UCSD-AML1 (cell line): ENCODE results near the gene SMIM20.

Experiments used
- DNase-seq: peaks from one replicate; lab custom pipeline; 2025; ENCODE audit not compliant: unreplicated experiment; lab: John Stamatoyannopoulos, UW

Gene SMIM20

DNA sequence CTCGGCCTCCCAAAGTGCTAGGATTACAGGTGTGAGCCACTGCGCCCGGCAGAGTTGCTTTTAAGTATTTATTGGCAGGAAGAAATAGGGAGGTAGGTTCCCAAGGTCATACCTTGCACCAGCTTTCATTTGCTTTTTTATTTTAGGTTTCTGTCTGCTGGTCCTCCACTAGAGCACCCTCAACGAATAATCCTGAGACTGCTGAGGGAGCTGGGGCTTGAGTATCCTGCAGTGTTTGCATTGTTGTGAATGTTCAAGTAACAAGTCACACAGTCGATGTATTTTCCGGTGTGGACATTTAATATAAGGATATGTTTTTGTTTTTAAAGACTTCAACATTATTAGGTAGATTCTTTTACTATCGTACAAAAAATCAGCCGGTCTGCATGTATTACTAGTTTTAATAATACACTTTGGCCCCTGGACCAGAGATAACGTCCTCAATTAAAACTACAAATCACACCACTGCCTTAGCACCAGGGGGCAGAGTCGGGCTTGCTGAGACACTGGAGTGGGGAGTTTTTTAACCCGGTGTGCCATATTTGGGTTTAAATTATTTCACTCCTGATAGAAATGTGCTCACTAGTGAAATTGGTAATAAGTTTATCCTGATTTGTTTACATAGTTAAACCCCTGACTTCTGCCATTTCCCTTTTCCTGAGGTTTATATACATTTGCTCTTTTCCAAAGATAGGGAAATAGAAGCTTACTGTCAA lies 11.6 kb downstream of the SMIM20 start:
- peak; percentile 45 for DNase-seq

DNA sequence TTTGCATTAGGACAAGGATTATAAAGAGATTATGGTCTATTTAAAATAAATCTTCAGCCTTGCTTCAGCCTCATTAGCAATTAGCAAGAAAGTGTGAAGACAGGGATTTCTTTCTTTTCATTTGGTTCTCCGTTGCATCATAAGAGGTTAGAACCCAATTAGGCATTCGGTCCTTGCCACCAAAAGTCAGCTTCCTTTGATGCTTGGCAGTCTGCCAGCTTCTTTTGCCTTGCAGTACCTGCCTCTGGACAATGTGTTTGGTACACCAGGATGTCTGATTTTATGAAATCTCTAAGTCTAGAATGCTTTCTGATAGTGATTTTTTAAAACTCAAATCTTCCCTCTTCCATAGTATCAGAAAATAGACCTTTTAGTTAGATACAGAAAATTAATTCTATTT lies 12.4 kb downstream of the SMIM20 start:
- no peak for DNase-seq

DNA sequence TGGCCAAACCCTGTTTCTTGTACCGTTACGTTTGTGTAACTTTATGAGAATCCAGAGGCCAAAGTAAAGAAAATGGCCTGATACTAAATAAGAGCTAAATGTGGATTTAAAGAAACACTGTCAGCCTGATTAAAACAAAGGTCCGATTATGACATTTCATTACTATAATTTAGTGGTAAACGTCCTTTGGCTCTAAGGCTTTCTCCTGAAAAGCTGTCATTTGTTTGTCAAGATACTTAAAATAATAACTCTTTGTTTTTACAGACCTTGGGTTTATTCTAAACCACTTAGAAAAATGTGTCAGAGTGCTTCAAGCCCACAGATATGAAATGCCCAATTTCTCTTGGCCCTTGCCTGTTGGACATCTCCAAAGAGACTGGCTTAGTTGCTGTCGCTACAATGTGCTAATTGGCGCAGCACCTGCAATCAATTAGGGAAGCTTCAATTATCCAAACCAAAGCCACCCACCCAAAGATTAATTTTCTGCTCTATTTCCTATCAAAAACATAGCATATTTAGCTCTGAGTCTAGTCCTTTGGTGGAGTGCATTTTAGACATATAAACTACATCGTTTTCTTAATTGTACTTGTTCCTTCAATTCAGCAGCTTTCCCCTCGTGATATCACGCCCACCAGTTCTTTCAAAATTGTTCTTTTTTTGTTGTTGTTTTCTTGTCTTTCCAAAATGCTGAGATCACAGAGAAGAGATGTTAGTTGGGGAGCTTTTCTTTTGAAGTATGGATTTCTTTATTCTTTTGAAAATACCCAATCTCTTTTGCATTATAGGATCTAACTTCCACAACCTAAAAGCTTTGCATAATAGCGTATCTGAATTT lies 13.6 kb downstream of the SMIM20 start:
- DNase-seq: no peak

DNA sequence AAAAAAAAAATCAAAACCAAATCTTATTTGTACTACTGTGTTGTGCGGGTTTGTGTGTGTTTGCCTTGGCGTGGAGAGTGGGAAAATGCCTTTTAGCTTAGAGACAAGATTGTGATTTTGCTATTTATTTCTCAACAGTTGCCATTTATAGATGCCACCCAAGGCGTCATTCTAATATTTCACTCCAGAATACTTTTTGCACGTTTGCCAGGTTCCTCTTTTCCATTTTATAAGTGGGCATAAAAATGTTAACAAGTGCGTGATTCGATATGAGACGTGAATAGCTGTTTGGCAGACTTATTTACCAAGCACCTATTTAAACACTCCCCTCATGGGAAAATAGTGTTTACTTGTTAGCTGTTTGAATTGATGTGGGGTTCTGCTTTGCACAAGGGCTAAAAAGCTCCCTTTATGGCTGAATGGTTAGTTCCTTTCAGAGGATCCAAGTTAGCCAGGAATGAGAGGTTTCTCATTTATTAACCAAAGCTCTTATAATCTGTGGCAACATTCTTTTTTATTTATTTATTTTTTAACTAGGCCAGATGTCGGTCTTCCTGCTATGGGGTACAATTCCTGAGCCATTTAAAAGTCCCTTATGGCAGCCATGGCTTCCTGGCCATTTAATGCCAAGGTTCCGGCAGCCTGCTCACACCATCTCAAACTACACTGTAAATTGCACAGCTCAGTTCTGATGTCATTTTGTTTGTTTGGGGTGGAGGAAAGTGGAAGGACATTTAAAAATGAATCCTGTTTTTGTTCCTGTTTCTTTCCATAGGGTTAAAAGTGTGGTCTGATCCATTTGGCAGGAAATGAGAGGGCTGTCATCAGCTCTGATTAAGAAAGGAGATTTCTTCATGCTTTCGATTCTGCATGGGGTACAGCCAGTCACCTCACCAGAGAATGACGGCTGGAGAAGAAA lies 14.6 kb downstream of the SMIM20 start:
- DNase-seq: no peak

DNA sequence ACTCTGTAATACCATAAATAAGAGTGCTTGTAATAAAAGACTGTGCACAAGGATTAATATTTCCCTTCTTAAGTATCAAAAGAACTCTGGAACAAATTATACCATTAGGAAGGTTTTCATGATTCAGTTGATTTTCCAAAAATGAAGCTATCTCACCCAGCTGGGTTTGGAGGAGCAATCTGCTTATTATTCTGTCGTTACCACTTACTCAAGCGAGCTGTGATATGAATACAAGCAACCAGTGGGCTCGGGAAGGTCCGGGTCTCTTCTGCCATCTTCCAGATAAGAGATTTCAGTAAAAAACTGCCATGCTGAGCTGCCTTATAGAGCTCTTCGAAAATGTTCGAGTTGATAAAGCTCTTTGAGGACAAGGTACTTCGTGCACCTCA lies 15.3 kb downstream of the SMIM20 start:
- DNase-seq: no peak

DNA sequence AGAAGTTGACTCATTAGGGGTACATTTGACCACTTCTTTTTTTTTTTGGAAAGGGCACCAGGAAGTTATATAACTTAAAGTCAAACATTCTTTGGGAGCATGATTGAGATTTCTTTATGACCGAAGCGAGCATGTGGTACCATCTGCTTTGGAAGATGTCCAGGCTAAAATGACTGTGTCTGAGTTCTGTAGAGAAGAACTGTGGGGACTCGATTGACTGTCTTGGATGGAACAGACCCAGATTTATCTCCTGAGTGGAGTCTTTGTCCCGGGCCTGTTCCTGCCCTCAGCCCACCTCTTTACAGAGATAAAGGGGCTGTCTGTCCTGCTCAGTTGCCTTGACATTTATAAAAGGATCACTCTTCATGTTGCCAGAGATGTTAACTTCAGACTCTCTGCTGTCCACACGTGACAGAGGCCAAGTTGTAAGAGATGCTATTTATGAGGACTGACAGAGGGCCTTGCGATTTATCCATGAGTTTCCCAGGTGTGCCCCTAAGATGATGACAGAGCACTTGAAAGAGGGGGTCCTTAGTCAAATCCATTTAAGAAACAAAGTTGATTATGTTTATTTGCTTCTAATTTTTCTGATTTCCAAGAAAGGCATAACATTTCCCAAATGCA lies 16.8 kb downstream of the SMIM20 start:
- no peak for DNase-seq

DNA sequence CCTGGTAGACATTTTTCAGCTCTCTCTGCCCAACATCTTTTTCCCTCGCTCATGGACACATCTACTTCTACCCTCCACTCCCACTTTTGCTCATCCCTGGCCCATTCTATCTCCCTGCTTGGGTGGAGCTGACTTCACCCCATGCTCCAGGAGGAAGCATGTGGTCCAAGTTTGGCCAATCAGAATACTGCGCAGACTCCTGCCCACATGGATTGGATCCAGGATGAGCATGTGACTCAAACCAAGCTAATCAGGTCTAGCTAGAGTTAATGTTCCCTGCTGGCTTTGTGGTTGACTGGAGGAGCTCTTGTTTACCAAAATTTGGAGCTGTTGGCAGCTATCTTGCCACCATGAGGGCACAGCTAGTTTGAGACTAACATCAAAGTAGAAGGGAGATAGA lies 22.7 kb downstream of the SMIM20 start:
- DNase-seq: no peak

DNA sequence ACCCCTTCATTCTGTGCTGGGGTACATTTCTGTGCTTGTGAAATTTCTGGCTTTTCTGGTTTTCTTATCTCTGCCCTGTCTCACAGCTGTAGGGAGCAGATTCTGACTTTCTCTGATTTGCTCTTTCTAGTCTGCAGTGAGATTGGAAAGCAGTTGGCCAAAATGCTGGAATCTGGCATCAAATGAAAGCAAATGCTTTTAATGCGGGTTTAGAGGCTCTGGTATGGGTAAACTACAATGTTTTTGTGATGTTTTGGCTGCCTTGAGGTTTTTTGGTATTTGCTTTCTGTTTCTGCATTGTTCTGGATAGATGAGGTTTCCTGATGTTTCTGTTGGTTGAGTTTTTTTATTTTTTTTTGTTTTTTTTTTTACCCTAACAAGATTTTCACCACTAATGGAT lies 23.8 kb downstream of the SMIM20 start:
- no peak for DNase-seq

DNA sequence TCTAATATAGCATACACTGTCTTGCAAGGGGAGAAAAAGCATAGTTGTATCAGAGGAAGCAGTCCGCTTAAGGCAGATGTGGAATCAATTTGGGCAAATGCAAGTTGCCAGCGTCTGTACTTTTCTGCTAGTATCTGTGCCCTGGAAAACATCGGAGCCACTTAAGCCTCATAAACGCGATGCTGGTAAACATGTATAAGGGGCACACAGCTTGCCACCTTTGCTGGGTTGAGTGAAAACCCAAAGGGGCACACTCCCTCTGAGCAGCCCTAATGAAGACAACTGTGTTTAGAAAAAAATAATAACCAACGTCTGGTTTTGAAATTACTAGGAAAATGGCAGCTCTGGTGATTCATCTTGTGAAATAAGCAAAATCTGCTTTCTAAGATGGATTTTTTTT lies 24.3 kb downstream of the SMIM20 start:
- DNase-seq: no peak

DNA sequence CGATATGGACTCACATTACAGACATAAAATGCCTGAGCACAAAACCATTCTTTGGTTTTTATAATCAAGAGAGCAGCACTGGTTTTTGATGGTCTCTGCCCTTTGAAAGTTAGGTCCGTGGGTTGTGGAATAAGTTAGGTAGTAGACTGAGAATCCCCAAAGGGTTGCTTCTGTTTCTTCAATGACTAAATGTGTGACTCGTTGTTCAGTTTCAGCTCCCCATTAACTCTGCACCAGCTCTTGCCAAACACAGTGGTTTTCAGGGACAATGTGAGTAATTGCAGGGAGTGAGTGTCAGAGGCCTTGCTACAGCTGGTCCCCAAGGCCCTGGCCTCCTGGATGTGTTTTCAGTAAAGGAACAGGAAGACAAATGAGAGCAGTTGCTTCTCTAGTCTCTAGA lies 24.8 kb downstream of the SMIM20 start:
- no peak for DNase-seq

DNA sequence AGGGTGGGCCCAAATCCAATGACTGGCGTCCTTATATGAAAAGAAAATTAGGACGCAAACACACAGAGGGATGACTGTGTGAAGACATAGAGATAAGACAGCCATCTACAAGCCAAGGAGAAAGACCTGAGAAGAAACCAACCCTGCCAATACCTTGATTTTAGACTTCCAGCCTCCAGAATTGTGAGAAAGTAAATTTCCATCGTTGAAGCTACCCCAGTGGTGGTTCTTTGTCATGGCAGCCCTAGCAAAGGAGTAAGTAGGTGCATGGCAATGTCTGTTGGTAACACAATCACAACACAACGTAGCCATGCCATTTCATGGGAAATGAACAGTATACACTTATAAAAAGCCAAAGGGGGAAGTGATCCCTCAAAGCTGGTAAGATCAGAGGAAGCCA lies 25.3 kb downstream of the SMIM20 start:
- no peak for DNase-seq

DNA sequence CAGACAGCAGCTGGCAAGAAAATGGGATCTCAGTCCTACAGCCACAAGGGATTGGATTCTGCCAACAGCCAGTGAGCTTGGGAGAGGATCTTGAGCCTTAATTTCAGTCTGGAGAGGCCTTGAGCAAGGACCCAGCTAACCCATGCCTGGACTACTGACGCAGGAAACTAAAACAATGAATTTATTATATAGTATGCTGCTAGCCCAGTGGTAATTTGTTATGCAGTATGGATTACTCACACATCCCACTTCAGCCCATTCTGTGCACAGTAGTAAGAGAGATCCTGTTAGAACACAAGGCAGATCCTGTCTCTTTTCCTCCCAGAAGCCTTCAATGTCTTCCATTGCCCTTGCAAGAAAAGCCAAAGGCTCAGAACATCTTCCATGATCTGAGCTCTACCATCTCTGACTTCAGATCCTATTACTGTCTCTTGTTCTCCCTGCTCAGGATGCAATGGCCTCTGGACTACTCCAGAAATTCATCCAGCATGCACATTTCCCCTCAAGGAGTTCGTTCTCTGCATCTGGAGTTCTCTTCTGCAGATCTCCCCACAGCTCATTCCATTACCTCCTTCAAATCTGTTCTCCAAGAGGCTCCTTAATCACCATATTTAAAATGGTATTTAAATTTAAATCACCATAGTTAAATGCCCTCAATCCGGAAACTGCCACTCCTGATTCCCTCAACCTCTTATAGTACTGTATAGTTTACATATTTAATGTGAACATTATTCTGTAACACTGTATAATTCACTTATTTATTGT lies 27.6 kb downstream of the SMIM20 start:
- no peak for DNase-seq

DNA sequence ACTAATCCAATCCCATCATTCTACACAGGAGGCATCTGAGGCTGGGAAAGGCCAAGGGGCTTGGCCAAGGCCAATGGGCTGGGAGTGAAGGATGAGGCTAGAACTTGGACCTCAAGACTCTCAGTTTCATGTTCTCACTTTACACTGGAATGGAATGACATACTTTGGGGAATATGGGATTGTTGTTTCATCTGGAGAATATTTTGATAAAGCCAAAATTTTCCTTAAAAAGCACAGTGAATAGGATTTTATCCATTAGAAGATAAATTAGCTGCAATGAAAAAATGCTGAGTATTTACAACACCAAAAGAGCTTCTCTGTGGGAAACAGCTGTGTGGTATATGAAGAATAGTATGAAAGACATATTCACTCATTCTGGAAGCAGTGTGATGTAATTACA lies 29.3 kb downstream of the SMIM20 start:
- no peak for DNase-seq

DNA sequence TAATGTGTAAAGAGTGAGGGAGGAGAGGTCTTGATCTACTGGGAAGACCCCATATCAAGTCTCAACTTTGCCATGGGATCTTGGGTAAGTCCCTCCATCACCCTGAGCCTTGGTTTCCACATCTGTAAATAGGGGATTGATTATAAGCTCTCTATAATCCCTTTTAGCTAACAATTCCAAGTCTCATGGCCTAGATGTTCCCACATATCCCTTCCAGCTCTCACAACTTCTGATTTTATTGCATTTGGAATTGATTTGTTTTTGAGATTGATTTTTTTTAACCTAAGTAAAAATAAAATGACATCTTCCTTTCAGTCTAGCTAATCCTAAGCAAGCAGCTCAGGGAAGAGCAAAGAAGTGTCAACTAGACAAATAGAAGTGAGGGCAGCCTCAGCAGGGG lies 29.8 kb downstream of the SMIM20 start:
- no peak for DNase-seq

DNA sequence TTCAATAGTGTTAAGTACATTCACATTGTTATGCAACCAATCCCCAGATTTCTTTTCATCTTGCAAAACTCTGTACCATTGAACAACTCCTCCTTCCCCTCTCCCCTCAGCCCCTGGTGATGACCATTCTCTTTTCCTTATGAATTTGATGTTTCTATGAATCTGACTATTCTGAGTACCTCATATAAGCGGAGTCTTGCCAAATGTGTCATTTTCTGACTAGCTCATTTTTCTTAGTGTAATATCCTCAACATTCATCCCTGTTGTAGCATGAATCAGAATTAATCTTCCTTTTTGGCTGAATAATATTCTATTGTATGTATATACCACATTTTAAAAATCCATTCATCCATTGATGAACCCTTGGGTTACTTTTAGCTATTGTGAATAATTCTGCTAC lies 34.0 kb downstream of the SMIM20 start:
- no peak for DNase-seq

DNA sequence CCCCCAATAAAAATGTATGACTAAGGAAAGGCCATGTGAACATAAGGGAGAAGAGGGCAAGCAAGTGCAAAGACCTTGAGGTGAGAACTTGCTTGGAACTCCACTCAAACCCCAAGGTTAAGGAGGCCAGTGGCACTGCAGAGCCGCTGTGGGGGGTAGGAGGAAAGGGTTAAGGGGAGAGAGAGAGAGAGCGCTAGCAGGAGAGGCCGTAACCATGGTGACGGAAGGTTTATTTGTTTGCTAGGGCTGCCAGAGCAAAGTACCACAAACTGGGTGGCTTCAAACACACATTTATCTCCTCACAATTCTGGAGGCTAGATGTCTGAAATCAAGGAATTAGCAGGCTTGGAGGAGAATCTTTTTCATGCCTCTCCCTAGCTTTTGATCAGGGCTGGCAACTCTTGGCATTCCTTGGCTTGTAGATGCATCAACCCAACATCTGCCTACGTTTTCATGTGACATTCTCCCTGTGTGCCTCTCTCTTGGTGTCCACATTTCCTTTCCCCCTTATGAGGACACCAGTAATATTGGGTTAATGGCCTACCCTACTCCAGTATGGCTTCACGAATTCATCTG lies 35.2 kb downstream of the SMIM20 start:
- no peak for DNase-seq

DNA sequence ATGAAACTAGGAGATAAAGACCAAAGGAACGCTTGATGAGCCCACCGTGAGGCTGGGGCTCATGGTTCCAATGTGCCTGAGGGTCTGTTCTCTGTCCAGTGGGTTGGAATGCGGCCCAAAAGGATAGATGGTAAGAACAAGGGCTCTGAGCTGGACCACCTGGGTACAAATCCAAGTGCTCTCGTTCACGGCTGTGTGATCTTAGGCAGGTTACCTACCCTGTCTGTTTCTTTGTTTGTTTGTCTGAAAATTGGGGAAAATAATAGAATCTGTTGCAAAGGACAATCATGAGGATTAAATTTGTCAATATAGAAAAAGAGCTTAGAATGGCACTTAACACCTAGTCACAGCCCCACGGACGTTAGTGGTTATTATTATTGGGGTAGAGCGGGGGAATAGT lies 36.0 kb downstream of the SMIM20 start:
- no peak for DNase-seq

DNA sequence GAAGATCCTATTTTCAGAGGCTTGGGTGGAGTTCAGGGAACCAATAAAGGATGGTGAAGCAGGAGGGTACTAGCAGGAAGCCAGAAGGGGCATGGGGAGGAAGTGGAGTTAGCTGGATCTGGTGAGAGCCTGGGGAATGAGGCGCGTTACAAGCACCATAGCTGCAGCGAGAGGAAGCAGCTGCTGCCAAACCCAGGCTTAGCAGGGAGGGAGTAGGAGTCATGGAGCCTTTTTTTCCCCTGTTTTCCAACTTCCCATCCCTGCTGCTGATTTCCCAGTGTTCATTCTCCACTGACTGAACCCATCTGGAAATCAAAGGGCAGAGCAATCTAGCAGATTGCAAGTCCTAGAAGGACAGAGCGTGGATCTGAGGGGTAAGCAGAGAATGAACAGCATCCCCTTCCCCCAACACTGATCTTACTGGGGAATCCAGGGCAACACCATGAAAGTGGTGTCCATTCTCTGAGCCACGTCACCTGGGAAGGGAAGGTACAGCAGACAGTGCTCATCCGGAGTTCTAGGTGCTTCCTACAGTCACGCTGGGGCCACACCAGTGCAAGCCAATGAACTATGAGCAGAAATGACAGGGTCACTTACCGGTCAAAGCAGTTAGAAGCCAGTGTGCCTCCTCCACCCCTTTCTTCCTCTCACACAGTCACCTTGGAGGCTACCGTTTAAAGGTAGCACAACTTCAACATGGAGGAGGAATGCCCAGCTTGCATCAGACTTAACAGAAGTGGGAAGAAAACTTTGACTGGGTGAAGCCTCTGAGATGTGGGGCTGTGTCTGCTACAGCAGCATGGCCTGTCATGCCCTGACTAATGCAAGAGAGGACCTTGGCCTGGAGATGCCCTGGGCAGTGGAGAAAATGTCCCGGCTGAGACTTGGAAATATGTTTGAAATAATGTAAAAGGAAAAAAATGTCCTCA lies 36.7 kb downstream of the SMIM20 start:
- peak; percentile 35 for DNase-seq

DNA sequence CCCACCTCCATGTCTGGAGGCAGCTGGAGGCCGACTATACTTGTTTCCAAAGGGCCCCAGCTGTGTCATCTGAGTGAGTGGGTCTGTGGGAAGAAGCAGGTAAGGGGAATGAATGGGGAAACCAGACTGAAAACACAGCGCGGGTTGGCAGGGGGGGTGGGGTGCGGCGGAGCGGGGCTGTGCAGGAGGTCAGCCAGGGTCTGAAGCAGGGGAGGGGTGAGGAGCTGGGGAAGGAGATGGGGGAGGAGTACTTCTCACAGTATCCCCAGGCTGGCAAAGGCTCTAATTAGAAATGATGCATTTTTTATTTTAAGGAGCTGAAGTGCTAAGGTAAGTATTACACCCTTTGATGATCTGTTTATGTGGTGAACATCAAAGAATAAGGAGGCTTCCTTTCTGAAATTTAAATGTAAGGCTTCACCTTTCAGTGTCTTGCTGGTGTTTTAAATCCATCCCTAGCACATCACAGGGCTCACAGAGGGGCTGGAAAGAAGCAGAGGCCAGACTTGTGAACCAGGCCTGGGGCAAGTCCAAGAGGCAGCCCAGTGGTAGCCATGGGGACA lies 37.5 kb downstream of the SMIM20 start:
- DNase-seq: no peak
